Activated CD4-positive, alpha-beta T cell treated with anti-CD3 and anti-CD28 coated beads for 48 hours (primary cell): ENCODE data around the gene SNTB2.
"Not testable (repeated sequence)": the region's sequence is repeated elsewhere in the genome, so short reads cannot be mapped to it uniquely, and the experiment has no call there.

ENCODE experiments used
- DNase-seq: peaks from one replicate; pipeline ENCODE4 v3.0.0-alpha.2; 2020

SNTB2 gene

GRCh38 chr16:69239851-69240250, 52.9 kb downstream of the SNTB2 start:
- no peak for DNase-seq

- DNase-seq = no peak
Measured at GRCh38 chr16:69240331-69240730, 53.4 kb downstream of the SNTB2 start.

- DNase-seq = no peak
Measured at GRCh38 chr16:69241926-69242325, 55.0 kb downstream of the SNTB2 start.

DNA sequence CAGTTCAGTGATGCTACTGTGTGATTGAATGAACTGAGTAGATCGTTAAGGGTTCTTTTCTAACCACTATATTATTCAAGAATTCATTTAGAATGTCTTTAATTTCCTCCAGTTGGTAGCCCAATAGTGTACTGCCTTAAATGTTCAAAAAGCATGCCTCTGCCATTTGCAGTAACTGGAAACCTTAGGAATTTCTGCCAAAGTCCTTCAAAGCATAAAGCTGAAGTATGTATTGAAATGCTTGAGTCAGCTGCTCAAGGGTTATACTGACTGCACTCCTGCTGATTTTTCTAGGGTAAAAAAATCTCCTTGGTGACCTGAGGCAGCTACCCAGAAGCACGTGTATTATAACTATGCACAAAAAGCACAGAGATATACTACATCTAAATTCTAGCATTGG, 56.5 kb downstream of the SNTB2 start:
- DNase-seq = no peak

DNA sequence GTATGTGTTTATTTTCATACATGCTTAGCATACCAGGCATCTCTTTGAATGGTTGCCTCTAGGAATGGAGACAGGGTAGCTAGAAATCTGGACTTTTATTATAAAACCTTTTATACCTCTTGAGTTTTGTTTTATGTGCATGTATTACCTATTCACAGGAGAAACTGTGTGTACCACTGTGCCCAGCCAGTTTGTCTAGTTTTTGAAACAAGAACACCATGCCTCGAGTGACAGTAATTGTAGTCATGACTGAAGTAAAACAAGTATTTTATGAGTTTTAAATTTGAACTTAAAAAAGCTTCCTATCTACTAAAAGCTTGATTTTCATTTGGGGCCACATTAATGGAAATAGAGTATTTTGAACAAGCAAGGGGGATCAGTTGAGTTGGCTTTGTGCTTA, 57.4 kb downstream of the SNTB2 start:
- no peak for DNase-seq

GRCh38 chr16:69250081-69250480, 63.1 kb downstream of the SNTB2 start:
- DNase-seq = no peak

DNA sequence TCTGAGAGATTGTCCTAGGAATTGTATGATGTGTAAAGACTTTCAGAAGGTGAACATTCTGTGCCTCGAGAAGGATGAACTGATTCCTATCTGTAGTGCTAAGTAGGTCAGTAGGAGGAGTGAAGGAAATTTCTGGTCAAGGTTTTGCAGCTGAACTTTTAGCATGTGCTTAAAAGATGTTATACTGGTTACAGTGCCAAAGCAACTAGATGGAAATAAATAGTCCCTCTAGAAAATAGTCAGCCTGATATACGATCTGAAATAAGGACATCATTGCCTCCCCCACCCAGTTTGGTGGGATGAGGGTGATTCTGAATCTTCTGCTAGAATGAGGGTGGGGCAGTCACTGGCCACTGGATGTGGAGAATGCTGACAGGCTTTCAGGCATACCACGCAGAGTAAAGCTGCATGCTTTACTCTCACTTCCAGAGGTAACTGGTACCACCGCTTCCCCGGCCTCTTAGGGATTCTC, 66.9 kb downstream of the SNTB2 start:
- no peak for DNase-seq

GRCh38 chr16:69259428-69259764, 72.4 kb downstream of the SNTB2 start:
- DNase-seq = not testable (repeated sequence)

GRCh38 chr16:69260019-69260418, 73.1 kb downstream of the SNTB2 start:
- no peak for DNase-seq

DNA sequence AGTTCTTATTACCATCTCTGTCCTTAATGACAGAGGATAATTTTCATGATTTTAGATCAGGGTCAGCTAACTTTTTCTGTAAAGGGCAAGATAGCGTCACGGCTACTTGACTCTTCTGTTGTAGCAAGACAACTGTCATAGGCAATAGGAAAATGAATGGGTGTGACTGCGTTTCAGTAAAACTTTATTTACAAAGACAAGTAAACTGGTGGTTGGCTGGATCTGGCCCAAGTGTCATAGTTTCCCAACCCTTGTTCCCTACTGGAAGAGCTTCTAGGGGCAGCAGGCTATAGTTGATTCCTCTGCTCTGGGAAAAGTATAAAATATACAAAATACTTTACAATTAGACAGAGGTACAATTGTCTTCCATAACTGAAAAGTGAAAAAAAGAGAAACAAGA, 73.5 kb downstream of the SNTB2 start:
- no peak for DNase-seq

- DNase-seq = no peak
Measured at GRCh38 chr16:69266334-69267063, 79.5 kb downstream of the SNTB2 start.

GRCh38 chr16:69267633-69268032, 80.7 kb downstream of the SNTB2 start:
- DNase-seq = no peak

DNA sequence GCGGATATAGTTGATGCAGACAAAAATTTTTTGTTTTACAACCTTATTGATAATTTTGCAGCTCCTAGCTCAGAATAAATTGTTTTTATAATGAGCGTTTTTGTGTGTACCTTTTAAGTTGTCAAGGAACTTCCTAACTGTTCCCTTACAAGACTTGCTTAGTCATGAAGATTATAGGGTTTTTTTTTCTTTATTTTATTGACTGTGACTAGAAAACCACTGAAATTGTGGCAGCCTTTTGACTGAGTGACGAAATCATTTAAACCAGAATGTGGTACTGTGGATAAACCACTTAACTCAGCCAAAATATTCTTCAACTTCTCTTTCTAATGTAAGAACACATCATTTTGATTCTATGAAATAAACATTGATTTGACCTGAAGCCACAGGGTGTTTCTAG, 83.4 kb downstream of the SNTB2 start:
- DNase-seq = no peak

DNA sequence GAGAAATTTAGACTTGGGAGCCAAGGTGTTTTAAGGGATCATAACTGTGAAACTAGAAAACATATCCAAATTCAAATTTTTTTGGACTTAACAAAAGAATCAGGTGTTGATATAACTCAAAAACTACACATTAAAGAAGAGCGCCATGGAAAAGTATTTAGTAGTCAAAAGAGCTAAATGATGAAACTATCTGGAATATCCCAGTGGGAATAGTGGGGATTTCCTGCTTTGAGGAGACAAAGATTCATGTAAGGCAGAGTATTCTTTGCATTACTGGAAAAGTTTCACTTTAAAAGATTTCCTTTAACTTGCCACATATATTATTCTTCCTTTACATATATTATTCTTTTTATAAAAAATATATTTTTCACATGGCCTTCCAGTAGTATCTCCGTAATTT, 83.9 kb downstream of the SNTB2 start:
- no peak for DNase-seq

DNA sequence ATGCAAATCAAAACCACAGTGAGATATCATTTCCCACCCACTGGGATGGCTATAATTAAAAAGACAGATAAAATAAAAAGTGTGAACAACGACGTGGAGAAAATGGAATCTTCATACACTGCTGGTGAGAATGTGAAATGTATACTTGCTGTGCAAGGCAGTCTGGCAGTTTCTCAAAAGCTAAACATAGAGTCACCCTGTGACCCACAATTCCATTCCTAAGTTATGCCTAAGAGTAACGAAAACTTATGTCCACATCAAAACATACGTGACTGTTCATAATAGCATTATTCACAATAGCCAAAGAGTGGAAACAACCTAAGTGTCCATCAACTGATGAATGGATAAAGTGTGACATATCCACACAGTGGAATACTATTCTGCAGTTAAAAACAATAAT, 86.0 kb downstream of the SNTB2 start:
- DNase-seq = no peak

- no peak for DNase-seq
Measured at GRCh38 chr16:69274699-69275235, 87.8 kb downstream of the SNTB2 start.

- no peak for DNase-seq
Measured at GRCh38 chr16:69276148-69277115, 89.5 kb downstream of the SNTB2 start.

- no peak for DNase-seq
Measured at GRCh38 chr16:69277413-69277812, 90.4 kb downstream of the SNTB2 start.

DNA sequence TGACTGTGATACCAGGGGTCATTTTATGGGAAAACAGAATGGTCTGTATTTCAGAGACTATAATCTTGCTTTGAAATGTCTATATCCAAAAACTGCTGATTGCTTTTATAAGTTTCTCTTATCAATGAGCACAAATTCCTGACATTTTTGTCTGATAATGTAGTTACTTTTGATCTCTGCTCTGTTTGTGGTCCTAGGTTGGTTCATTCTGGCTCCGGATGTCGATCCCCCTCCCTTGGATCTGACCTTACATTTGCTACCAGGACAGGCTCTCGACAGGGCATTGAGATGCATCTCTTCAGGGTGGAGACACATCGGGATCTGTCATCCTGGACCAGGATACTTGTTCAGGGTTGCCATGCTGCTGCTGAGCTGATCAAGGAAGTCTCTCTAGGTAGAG, 96.9 kb downstream of the SNTB2 start:
- DNase-seq = no peak

- no peak for DNase-seq
Measured at GRCh38 chr16:69285240-69285639, 98.3 kb downstream of the SNTB2 start.

DNA sequence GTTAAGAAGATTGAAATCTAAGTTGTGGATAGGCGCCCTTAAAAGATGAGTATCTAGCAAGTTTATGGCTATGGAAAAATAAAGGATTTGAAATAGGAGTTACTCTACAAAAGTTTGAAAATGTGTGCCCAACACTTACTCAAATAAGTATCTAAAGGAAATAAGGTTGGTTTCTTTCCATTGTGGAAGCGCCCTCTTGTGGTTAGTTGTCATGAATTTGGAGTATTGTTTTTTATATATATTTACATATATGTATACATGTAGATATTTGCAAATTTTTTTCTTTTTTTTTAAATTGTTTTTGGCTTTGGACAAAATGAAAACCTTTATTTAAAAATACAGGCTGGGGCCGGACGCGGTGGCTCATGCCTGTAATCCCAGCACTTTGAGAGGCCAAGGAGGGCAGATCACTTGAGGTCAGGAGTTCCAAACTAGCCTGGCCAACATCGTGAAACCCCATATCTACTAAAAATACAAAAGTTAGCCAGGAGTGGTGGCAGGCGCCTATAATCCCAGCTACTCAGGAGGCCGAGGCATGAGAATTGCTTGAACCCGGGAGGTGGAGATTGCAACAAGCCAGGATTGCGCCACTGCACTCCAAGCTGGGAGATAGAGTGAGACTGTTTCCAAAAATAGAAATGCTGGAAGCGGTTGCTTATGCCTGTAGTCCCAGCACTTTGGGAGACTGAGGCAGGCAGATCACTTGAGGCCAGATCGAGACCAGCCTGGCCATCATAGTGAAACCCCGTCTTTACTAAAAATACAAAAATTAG, 100.2 kb downstream of the SNTB2 start:
- peak; percentile 30 for DNase-seq

- DNase-seq = not testable (repeated sequence)
Measured at GRCh38 chr16:69291657-69292056, 104.7 kb downstream of the SNTB2 start.

DNA sequence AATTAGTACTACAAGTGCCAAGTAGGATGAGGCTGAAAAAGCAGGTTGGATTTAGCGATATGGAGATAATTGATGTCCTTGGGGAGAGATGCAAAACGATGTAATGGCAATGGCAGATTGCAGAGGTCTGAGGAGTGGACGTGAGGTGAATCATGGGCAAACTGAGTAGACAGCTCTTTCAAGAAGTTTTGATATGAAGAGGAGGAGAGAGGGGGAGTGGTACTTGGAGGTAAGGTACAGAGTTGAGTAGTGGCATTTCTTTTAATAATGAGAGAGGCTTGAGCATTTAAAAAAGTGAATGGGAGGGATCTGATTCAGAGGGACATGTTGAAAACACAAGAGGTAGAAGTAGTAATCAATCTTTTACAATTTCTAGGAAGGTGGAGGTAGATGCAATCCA, 106.4 kb downstream of the SNTB2 start:
- DNase-seq = no peak
